PFSK-1 (cell line): ENCODE results near the gene PCSK2.

Experiments
- FOXP2 ChIP-seq: optimal IDR thresholded peaks from 2 replicates; pipeline ENCODE3; 2011; ENCODE audit warnings: borderline replicate concordance, control low read depth, inconsistent platforms; ENCODE audit not compliant: insufficient read depth; ENCODE audit errors: extremely low read length, extremely low read depth
- POLR2AphosphoS5 ChIP-seq: IDR thresholded peaks from 2 replicates; pipeline ENCODE4 v1.6.1; 2012; ENCODE audit warnings: low read depth, mild to moderate bottlenecking, control low read depth, low read length, moderate library complexity
- SIN3A ChIP-seq: IDR thresholded peaks from 2 replicates; pipeline ENCODE4 v1.6.1; 2012; ENCODE audit warnings: mild to moderate bottlenecking, low read length, moderate library complexity, borderline replicate concordance; ENCODE audit not compliant: insufficient read depth
- TAF1 ChIP-seq: IDR thresholded peaks from 2 replicates; pipeline ENCODE4 v1.6.1; 2012; ENCODE audit warnings: low read length, control low read depth, borderline replicate concordance; ENCODE audit not compliant: insufficient read depth
- TF ChIP-seq, protein P1 (sequence below), 2 experiments: IDR thresholded peaks; 2 replicates each; pipeline versions ENCODE4 v1.6.1 to v1.8.0; 2011 to 2012; ENCODE audit warnings: low read depth in 2 of 2, low read length in 2 of 2, control low read depth in 1 of 2, inconsistent platforms in 1 of 2, mild to moderate bottlenecking in 1 of 2, moderate library complexity in 1 of 2; ENCODE audit not compliant: insufficient read depth in 1 of 2

The PCSK2 gene

DNA sequence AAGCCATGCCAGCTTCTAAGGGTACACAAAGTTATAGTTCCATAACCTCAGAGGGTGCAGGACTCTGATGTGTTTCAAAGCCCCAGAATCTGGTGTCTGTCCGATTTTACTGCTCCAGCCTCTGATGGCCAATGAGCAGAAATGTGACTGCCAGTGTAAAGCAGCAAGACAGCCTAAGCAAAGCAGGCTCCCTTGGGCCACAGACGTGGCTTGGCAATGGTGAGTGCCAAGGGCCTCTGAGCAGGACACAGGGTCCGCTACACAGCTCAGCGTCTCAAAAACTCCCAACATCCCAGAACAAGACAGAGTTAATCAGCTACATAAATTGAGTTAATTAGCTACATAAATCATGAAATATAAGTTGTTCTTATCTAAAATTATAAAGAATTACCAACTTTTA, 69.2 kb downstream of the PCSK2 start:
- TF ChIP-seq POLR2AphosphoS5 (no peak), SIN3A (no peak), TAF1 (no peak)
- TF ChIP-seq, protein P1, sequence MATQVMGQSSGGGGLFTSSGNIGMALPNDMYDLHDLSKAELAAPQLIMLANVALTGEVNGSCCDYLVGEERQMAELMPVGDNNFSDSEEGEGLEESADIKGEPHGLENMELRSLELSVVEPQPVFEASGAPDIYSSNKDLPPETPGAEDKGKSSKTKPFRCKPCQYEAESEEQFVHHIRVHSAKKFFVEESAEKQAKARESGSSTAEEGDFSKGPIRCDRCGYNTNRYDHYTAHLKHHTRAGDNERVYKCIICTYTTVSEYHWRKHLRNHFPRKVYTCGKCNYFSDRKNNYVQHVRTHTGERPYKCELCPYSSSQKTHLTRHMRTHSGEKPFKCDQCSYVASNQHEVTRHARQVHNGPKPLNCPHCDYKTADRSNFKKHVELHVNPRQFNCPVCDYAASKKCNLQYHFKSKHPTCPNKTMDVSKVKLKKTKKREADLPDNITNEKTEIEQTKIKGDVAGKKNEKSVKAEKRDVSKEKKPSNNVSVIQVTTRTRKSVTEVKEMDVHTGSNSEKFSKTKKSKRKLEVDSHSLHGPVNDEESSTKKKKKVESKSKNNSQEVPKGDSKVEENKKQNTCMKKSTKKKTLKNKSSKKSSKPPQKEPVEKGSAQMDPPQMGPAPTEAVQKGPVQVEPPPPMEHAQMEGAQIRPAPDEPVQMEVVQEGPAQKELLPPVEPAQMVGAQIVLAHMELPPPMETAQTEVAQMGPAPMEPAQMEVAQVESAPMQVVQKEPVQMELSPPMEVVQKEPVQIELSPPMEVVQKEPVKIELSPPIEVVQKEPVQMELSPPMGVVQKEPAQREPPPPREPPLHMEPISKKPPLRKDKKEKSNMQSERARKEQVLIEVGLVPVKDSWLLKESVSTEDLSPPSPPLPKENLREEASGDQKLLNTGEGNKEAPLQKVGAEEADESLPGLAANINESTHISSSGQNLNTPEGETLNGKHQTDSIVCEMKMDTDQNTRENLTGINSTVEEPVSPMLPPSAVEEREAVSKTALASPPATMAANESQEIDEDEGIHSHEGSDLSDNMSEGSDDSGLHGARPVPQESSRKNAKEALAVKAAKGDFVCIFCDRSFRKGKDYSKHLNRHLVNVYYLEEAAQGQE (IDR thresholded peaks at IDR 0.05; ENCODE audit: insufficient read depth in 1 of 2, low read depth in 2 of 2, low read length in 2 of 2) = no peak

DNA sequence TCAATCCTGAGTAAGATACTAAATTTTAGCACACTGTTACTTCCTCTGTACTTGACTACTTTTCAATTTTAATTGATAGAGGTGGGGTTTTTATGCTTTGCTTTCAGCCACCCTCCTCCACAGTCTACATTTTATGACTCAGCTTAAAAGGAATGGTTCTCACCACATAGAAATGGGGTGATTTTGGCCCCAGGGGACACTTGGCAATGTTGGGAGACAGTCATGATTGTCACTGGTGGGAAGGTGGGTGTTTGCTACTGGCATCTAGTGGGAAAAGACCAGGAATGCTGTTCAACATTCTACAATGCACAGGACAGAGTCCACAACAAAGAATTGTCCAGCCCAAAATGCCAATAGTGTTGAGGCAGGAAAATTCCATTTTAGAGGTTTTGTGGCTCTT, 71.3 kb downstream of the PCSK2 start:
- TF ChIP-seq FOXP2 (no peak), SIN3A (no peak), POLR2AphosphoS5 (no peak), TAF1 (no peak)
- TF ChIP-seq, protein P1 (IDR thresholded peaks at IDR 0.05; ENCODE audit: insufficient read depth in 1 of 2, low read depth in 2 of 2, low read length in 2 of 2) = no peak

DNA sequence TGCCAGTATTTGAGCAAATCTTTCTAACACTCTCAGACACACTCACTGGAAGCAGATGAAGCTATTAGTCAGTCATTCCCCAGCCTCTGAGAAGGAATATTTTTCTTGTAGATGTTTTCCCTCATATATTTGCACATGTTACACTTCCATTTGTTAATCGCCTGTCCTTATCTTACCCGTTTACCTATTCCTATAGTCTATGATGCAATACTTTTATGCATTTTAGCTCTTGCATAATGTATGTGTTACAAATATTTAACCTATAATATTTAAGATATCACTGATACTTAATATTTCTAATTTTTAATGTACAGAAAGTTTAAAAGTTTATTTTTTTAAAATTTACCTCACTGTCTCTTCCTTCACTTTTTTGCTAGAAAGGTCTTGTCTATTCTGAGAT, 71.9 kb downstream of the PCSK2 start:
- TF ChIP-seq, protein P1 (IDR thresholded peaks at IDR 0.05; ENCODE audit: insufficient read depth in 1 of 2, low read depth in 2 of 2, low read length in 2 of 2) = no peak
- TF ChIP-seq SIN3A (no peak), FOXP2 (no peak), TAF1 (no peak), POLR2AphosphoS5 (no peak)

- TF ChIP-seq, protein P1 (IDR thresholded peaks at IDR 0.05; ENCODE audit: insufficient read depth in 1 of 2, low read depth in 2 of 2, low read length in 2 of 2) = no peak
- TF ChIP-seq SIN3A = no peak
- TF ChIP-seq POLR2AphosphoS5 = no peak
- TF ChIP-seq FOXP2 = no peak
- no peak for TF ChIP-seq TAF1
Observed at GRCh38 chr20:17300113-17300512, 73.3 kb downstream of the PCSK2 start.

DNA sequence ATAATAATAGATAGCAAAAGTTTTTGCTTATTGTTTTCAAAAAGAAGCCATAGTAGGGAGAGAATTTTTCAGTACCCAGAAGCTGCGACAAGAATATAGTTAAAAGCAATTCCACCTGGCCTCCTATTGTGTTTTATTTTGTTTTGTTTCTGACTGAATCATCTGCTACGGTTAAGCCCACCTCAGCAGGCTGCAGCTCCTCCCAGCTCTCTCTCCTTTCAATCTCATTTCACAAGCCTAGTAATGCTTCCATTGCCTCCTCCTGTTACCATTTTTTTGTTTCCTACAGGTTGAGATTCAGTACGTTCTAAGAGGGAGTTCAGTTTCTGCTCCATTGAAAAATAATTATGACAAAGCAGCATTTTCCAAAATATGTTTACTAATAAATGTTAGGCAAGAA, 77.9 kb downstream of the PCSK2 start:
- no peak for TF ChIP-seq POLR2AphosphoS5
- TF ChIP-seq SIN3A = no peak
- TF ChIP-seq, protein P1 (IDR thresholded peaks at IDR 0.05; ENCODE audit: insufficient read depth in 1 of 2, low read depth in 2 of 2, low read length in 2 of 2) = no peak
- no peak for TF ChIP-seq FOXP2
- TF ChIP-seq TAF1 = no peak
